ENCODE results near the gene PLXNA2.

GRCh38 chr1:208176649-208177048 is 67.5 kb downstream of the PLXNA2 start:
- TF ChIP-seq CTCF (IDR thresholded peaks at IDR 0.05) (no peak), POLR2A (IDR thresholded peaks at IDR 0.05) (no peak)
